Measurements from ENCODE around the gene ZNF8.

Gene ZNF8

GRCh38 chr19:58261600-58261967 is 17.2 kb upstream of the ZNF8 start:
- ChIA-PET CTCF (no interaction called here), POLR2A (ENCODE audit: low non-redundant PET) (no interaction called here)
- no peak overlapping the region for H3K27ac ChIP-seq
- no peak for DNase-seq (ENCODE audit: low spot score)
- TF ChIP-seq CTCF (conservative IDR thresholded peaks at IDR 0.05; ENCODE audit: low read depth), result no peak

GRCh38 chr19:58261968-58262921 is 16.5 kb upstream of the ZNF8 start:
- CTCF ChIA-PET, result no interaction called here
- no peak for DNase-seq (ENCODE audit: low spot score)
- no peak overlapping the region for H3K27ac ChIP-seq
- no peak for TF ChIP-seq CTCF (conservative IDR thresholded peaks at IDR 0.05; ENCODE audit: low read depth)
- POLR2A ChIA-PET (ENCODE audit: low non-redundant PET), result no interaction called here

- no peak for TF ChIP-seq CTCF (conservative IDR thresholded peaks at IDR 0.05; ENCODE audit: low read depth)
- ChIA-PET CTCF (no interaction called here), POLR2A (ENCODE audit: low non-redundant PET) (no interaction called here)
Observed at GRCh38 chr19:58262922-58263296, 15.8 kb upstream of the ZNF8 start.

GRCh38 chr19:58265100-58265499 is 13.7 kb upstream of the ZNF8 start:
- H3K27ac ChIP-seq, result no peak overlapping the region
- CTCF ChIA-PET, result no interaction called here
- TF ChIP-seq CTCF (conservative IDR thresholded peaks at IDR 0.05; ENCODE audit: low read depth), result no peak
- POLR2A ChIA-PET (ENCODE audit: low non-redundant PET), result no interaction called here
- no peak for DNase-seq (ENCODE audit: low spot score)

More at GRCh38 chr19:58262922-58263296, 15.8 kb upstream of the ZNF8 start:
- no peak overlapping the region for H3K27ac ChIP-seq
- no peak for DNase-seq (ENCODE audit: low spot score)

- no peak for DNase-seq (ENCODE audit: low spot score)
- POLR2A ChIA-PET (ENCODE audit: low non-redundant PET), result no interaction called here
- CTCF ChIA-PET, result no interaction called here
- H3K27ac ChIP-seq, result no peak overlapping the region
- TF ChIP-seq CTCF (conservative IDR thresholded peaks at IDR 0.05; ENCODE audit: low read depth), result no peak
Observed at GRCh38 chr19:58268344-58268743, 10.4 kb upstream of the ZNF8 start.

GRCh38 chr19:58274771-58275201 is 4.0 kb upstream of the ZNF8 start:
- TF ChIP-seq CTCF (conservative IDR thresholded peaks at IDR 0.05; ENCODE audit: low read depth), result no peak
- no peak overlapping the region for H3K27ac ChIP-seq
- CTCF ChIA-PET, result no interaction called here
- POLR2A ChIA-PET (ENCODE audit: low non-redundant PET), result interaction anchor here (0.6 kb wide), 2 partner anchors 15 to 126 kb away, joined by 3 to 6 read pairs; no protein-coding TSS in a partner anchor
- peak; percentile 46 for DNase-seq (ENCODE audit: low spot score)

Measured in RWPE1 (cell line).